H1 (cell line): Measurements from ENCODE around the gene TMTC2. TPM values are rescaled to one million over a fixed set of nuclear protein-coding genes. Genes with fewer than 3 reads are reported as not detected.

Experiments used
- CTCF ChIA-PET: fragments of 300-600 bp; sonication (Branson Sonifier 250); formaldehyde crosslinking; loops from one replicate; lab custom pipeline; 2021; ENCODE audit not compliant: partially characterized antibody; lab: Charles Lee
- POLR2A ChIA-PET: fragments of 300-600 bp; sonication (Branson Sonifier 250); formaldehyde crosslinking; loops from one replicate; lab custom pipeline; 2021; ENCODE audit warnings: inconsistent platforms; ENCODE audit not compliant: partially characterized antibody; lab: Charles Lee
- DNase-seq, 2 experiments: peaks; one replicate each; pipeline versions ENCODE4 v3.0.0 to v3.0.0-alpha.2; 2010 to 2022; ENCODE audit warnings: low spot score in 2 of 2, low read depth in 1 of 2, mixed read lengths in 1 of 2
- FAIRE-seq: peaks from 2 replicates; lab custom pipeline; 2011; peaks lifted over from hg19 to GRCh38; lab: Jason Lieb, UNC
- H2AFZ ChIP-seq: 2 replicates; pipeline ENCODE4 v1.8.1; 2012; ENCODE audit warnings: low read length, inconsistent platforms
- H2AK5ac ChIP-seq: 2 replicates; pipeline ENCODE4 v1.6.1; 2013; ENCODE audit warnings: low read depth, low read length
- H2BK120ac ChIP-seq: replicated peaks from 2 replicates; pipeline ENCODE3; 2013; ENCODE audit warnings: low read depth, low read length, inconsistent platforms
- H2BK12ac ChIP-seq: 2 replicates; pipeline ENCODE4 v1.6.1; 2013; ENCODE audit warnings: low read depth, low read length
- H2BK15ac ChIP-seq: 2 replicates; pipeline ENCODE4 v1.6.1; 2013; ENCODE audit warnings: low read length
- H2BK20ac ChIP-seq: 2 replicates; pipeline ENCODE4 v1.6.1; 2013; ENCODE audit warnings: low read length
- H2BK5ac ChIP-seq: 2 replicates; pipeline ENCODE4 v1.6.1; 2013; ENCODE audit warnings: low read depth, low read length
- H3K14ac ChIP-seq: 2 replicates; pipeline ENCODE4 v1.6.1; 2013; ENCODE audit warnings: inconsistent platforms; ENCODE audit not compliant: insufficient read length
- H3K18ac ChIP-seq: 2 replicates; pipeline ENCODE4 v1.6.1; 2013; ENCODE audit warnings: low read length; ENCODE audit errors: extremely low read depth
- H3K23ac ChIP-seq: 2 replicates; pipeline ENCODE4 v1.6.1; 2013; ENCODE audit warnings: inconsistent platforms; ENCODE audit not compliant: insufficient read length
- H3K23me2 ChIP-seq: 2 replicates; pipeline ENCODE4 v1.6.1; 2013; ENCODE audit warnings: low read depth, low read length
- H3K27ac ChIP-seq: 2 replicates; pipeline ENCODE4 v1.6.1; 2011; ENCODE audit warnings: low read depth, low read length, inconsistent platforms
- H3K27me3 ChIP-seq, 4 experiments: replicated peaks in 1 of 4; 1 replicate in 1 of 4; 2 replicates in 3 of 4; pipeline versions ENCODE4 v1.6.1 to v1.8.1; 2011 to 2013; ENCODE audit warnings: low read length in 3 of 4, mild to moderate bottlenecking in 3 of 4, inconsistent platforms in 2 of 4, mixed read lengths in 2 of 4, moderate library complexity in 1 of 4; ENCODE audit not compliant: control insufficient read depth in 3 of 4, insufficient read depth in 3 of 4; ENCODE audit errors: extremely low read depth in 1 of 4
- H3K36me3 ChIP-seq, 4 experiments: 2 replicates each; pipeline versions ENCODE4 v1.6.1 to v1.8.1; 2011 to 2013; ENCODE audit warnings: mild to moderate bottlenecking in 4 of 4, low read length in 3 of 4, moderate library complexity in 2 of 4, control low read depth in 1 of 4, inconsistent platforms in 1 of 4; ENCODE audit not compliant: insufficient read depth in 4 of 4, control insufficient read depth in 2 of 4
- H3K4ac ChIP-seq: replicated peaks from 2 replicates; pipeline ENCODE3; 2013; ENCODE audit warnings: low read length, low read depth, mixed read lengths, inconsistent platforms; ENCODE audit not compliant: insufficient read length
- H3K4me1 ChIP-seq, 4 experiments: replicated peaks in 1 of 4; 1 replicate in 1 of 4; 2 replicates in 3 of 4; pipeline versions ENCODE4 v1.6.1 to v1.8.1; 2011 to 2013; ENCODE audit warnings: low read length in 3 of 4, inconsistent platforms in 2 of 4, mixed read lengths in 1 of 4; ENCODE audit not compliant: insufficient read depth in 4 of 4, control insufficient read depth in 3 of 4
- H3K4me2 ChIP-seq, 2 experiments: 2 replicates each; pipeline versions ENCODE4 v1.6.1 to v1.8.1; 2011 to 2013; ENCODE audit warnings: low read depth in 2 of 2, low read length in 2 of 2, control low read depth in 1 of 2, inconsistent platforms in 1 of 2, mild to moderate bottlenecking in 1 of 2; ENCODE audit not compliant: insufficient read depth in 1 of 2
- H3K4me3 ChIP-seq, 4 experiments: fragments of 200-600, 300-600 bp in 1 of 4; sonication (generic), shearing (Covaris generic), sonication (Bioruptor Twin) in 1 of 4; 2 replicates each; pipeline versions ENCODE4 v1.5.1 to v1.8.1; 2011 to 2016; ENCODE audit warnings: low read length in 4 of 4, low read depth in 3 of 4, control low read depth in 2 of 4, inconsistent platforms in 2 of 4, mild to moderate bottlenecking in 2 of 4, mixed read lengths in 1 of 4, moderate library complexity in 1 of 4; ENCODE audit not compliant: insufficient read depth in 2 of 4; ENCODE audit errors: extremely low read depth in 1 of 4
- H3K56ac ChIP-seq: replicated peaks from 2 replicates; pipeline ENCODE3; 2013; ENCODE audit warnings: low read depth, mild to moderate bottlenecking, mixed read lengths, low read length, inconsistent platforms; ENCODE audit not compliant: insufficient read length
- H3K79me1 ChIP-seq: 2 replicates; pipeline ENCODE4 v1.6.1; 2013; ENCODE audit warnings: low read depth, low read length, control low read depth
- H3K79me2 ChIP-seq, 2 experiments: 2 replicates each; pipeline versions ENCODE4 v1.6.1 to v1.8.1; 2012 to 2013; ENCODE audit warnings: low read length in 2 of 2, mild to moderate bottlenecking in 2 of 2, inconsistent platforms in 1 of 2; ENCODE audit not compliant: insufficient read depth in 2 of 2, control insufficient read depth in 1 of 2
- H3K9ac ChIP-seq, 4 experiments: replicated peaks in 1 of 4; 1 replicate in 1 of 4; 2 replicates in 3 of 4; pipeline versions ENCODE4 v1.6.1 to v1.8.1; 2011 to 2013; ENCODE audit warnings: low read depth in 3 of 4, low read length in 3 of 4, control low read depth in 2 of 4, mild to moderate bottlenecking in 2 of 4, moderate library complexity in 2 of 4, inconsistent platforms in 1 of 4; ENCODE audit errors: extremely low read depth in 1 of 4
- H3K9me3 ChIP-seq, 2 experiments: 2 replicates each; pipeline versions ENCODE4 v1.6.1 to v1.8.1; 2012 to 2013; ENCODE audit warnings: mild to moderate bottlenecking in 2 of 2, moderate library complexity in 2 of 2, control low read depth in 1 of 2, inconsistent platforms in 1 of 2, low read depth in 1 of 2, low read length in 1 of 2, mixed read lengths in 1 of 2; ENCODE audit not compliant: insufficient read depth in 2 of 2
- H4K20me1 ChIP-seq, 2 experiments: replicated peaks in 1 of 2; 2 replicates each; pipeline versions ENCODE3 to v1.8.1; 2011 to 2013; ENCODE audit warnings: inconsistent platforms in 2 of 2, low read length in 2 of 2, mild to moderate bottlenecking in 1 of 2; ENCODE audit not compliant: insufficient read depth in 2 of 2, control insufficient read depth in 1 of 2
- H4K5ac ChIP-seq: 2 replicates; pipeline ENCODE4 v1.6.1; 2013; ENCODE audit warnings: low read length, low read depth, mixed read lengths, inconsistent platforms; ENCODE audit not compliant: insufficient read length
- H4K8ac ChIP-seq: 2 replicates; pipeline ENCODE4 v1.8.0; 2013; ENCODE audit warnings: mild to moderate bottlenecking, moderate library complexity, low read length, inconsistent platforms; ENCODE audit not compliant: insufficient read depth; ENCODE audit errors: extremely low read depth
- H4K91ac ChIP-seq: replicated peaks from 2 replicates; pipeline ENCODE3; 2013; ENCODE audit warnings: low read length, mixed read lengths, inconsistent platforms; ENCODE audit not compliant: insufficient read length
- ATF3 ChIP-seq: IDR thresholded peaks from 2 replicates; pipeline ENCODE4 v1.6.1; 2011; ENCODE audit warnings: low read depth, mild to moderate bottlenecking, low read length; ENCODE audit not compliant: insufficient read depth
- BCL11A ChIP-seq, 2 experiments: IDR thresholded peaks; one replicate each; pipeline ENCODE4 v1.6.1; 2011; ENCODE audit warnings: low read depth in 2 of 2, low read length in 2 of 2, mild to moderate bottlenecking in 2 of 2
- CHD2 ChIP-seq: IDR thresholded peaks from 2 replicates; pipeline ENCODE4 v1.6.1; 2012; ENCODE audit warnings: low read length, improper control_type of control experiment
- GTF2F1 ChIP-seq: IDR thresholded peaks from 2 replicates; pipeline ENCODE4 v1.6.1; 2012; ENCODE audit warnings: low read depth, low read length, improper control_type of control experiment, borderline replicate concordance
- PHF8 ChIP-seq: fragments of 200-600 bp; sonication (generic); conservative IDR thresholded peaks from 2 replicates; pipeline ENCODE4 v1.7.1; 2012; ENCODE audit warnings: low read depth, mild to moderate bottlenecking, inconsistent platforms, low read length, moderate library complexity
- POLR2A ChIP-seq, 2 experiments: IDR thresholded peaks; 1 replicate in 1 of 2; 2 replicates in 1 of 2; pipeline ENCODE4 v1.6.1; 2011; ENCODE audit warnings: low read depth in 2 of 2, low read length in 2 of 2, mild to moderate bottlenecking in 2 of 2; ENCODE audit errors: control extremely low read depth in 1 of 2
- POLR2AphosphoS5 ChIP-seq: IDR thresholded peaks from 2 replicates; pipeline ENCODE4 v1.6.1; 2011; ENCODE audit warnings: low read depth, low read length
- RAD21 ChIP-seq, 2 experiments: IDR thresholded peaks in 1 of 2; conservative IDR thresholded peaks in 1 of 2; 2 replicates each; pipeline ENCODE4 v1.6.1; 2011; ENCODE audit warnings: low read depth in 2 of 2, low read length in 2 of 2, improper control_type of control experiment in 1 of 2, inconsistent platforms in 1 of 2, mild to moderate bottlenecking in 1 of 2, moderate library complexity in 1 of 2
- SIN3A ChIP-seq, 2 experiments: IDR thresholded peaks in 1 of 2; conservative IDR thresholded peaks in 1 of 2; 2 replicates each; pipeline ENCODE4 v1.6.1; 2011 to 2012; ENCODE audit warnings: low read length in 2 of 2, improper control_type of control experiment in 1 of 2, low read depth in 1 of 2, mild to moderate bottlenecking in 1 of 2
- SP4 ChIP-seq: IDR thresholded peaks from 2 replicates; pipeline ENCODE4 v1.6.1; 2012; ENCODE audit warnings: low read length, inconsistent platforms
- SRF ChIP-seq: IDR thresholded peaks from 2 replicates; pipeline ENCODE4 v1.6.1; 2011; ENCODE audit warnings: mild to moderate bottlenecking, low read depth, low read length, moderate library complexity
- TAF1 ChIP-seq: IDR thresholded peaks from 2 replicates; pipeline ENCODE4 v1.6.1; 2011; ENCODE audit warnings: mild to moderate bottlenecking, low read depth, low read length
- TEAD4 ChIP-seq: IDR thresholded peaks from 2 replicates; pipeline ENCODE4 v1.6.1; 2012; ENCODE audit warnings: low read depth, low read length, inconsistent platforms, mixed read lengths
- WGBS, 2 experiments: shearing (Covaris generic) in 1 of 2; methylation state at CpG; one replicate each; pipeline versions ENCODE4 v1.1.6 to v1.1.7; 2013 to 2015; ENCODE audit warnings: low lambda C conversion rate in 2 of 2, mixed read lengths in 2 of 2, inconsistent platforms in 1 of 2, low coverage in 1 of 2, missing lambda C conversion rate in 1 of 2; ENCODE audit not compliant: insufficient replicate concordance in 2 of 2, insufficient coverage in 1 of 2, insufficient read length in 1 of 2; ENCODE audit errors: extremely low coverage in 1 of 2, missing lambda C conversion rate in 1 of 2; 5-methylcytosine and 5-hydroxymethylcytosine counted together
- polyA plus RNA-seq, 7 experiments: library from polyadenylated mRNA; depleted of rRNA in 3 of 7; stranded (reverse) in 5 of 7; unstranded in 2 of 7; fragments of >200 nt in 5 of 7; fragments of 200-250 nt in 2 of 7; gene quantifications; 1 replicate in 5 of 7; 2 replicates in 1 of 7; 4 replicates in 1 of 7; pipeline versions ENCODE4 v1.2.1 to v1.2.3, GENCODE V29; 2011 to 2013; ENCODE audit warnings: missing spikeins in 2 of 7, mixed read lengths in 2 of 7
- total RNA-seq: library from RNA; stranded (reverse); fragmentation: NEBNext Ultra II Directional; extraction: Animal tissue kit (Norgen Biotek cat#: 25700); gene quantifications from 2 replicates; pipeline ENCODE4 v1.2.1, GENCODE V29; 2021

The TMTC2 gene
- total and polyA plus RNA-seq, 2 of the 8 experiments (the other 6 are each of a cell fraction or from before 2014, with no cell fraction given), result 2.3 to 3.9 TPM

DNA sequence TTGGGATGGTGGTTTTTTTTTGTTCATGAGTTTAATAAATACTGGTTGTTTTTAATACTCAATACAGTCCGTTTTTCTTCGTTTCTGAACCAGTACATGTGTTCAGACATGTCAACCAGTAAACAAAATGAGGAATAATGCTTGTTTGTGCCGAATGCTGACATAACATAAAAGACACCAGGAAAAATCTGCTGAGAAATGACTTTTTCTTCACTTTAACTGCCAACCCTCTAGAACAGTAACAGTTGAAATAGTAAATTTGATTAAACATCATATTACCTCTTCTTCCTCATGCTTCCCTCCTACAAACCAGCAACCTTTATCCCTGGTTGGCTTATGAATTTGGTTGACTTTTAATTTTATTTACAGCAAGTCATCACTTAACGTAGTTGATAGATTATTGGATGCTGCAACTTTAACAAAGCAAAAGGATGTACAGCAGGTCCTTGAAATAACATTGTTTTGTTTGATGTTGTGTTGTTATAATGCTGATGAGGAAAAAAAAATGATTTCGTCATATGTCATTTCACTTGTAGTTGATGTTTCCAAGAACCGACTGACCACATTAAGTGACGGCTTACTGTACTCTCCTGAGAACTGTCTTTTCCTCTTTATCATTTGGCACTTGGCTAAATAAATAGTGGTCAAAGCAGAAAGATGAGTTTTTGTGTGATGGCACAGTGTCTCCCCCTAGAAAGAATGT, 340.5 kb downstream of the TMTC2 start:
- Histone ChIP-seq H3K4me3 (no peak overlapping the region), H3K23ac (no peak overlapping the region), H4K20me1 (no peaks in the 10 kb centered on the region), H3K27me3 (no peaks in the 10 kb centered on the region), H3K9ac (no peak overlapping the region), H3K79me1 (no peaks in the 10 kb centered on the region), H2BK20ac (no peak overlapping the region), H3K4me1 (no peaks in the 10 kb centered on the region), H3K9me3 (no peaks in the 10 kb centered on the region), H4K8ac (no peak overlapping the region), H3K14ac (no peak overlapping the region), H3K23me2 (no peaks in the 10 kb centered on the region), H3K36me3 (no peaks in the 10 kb centered on the region), H3K4ac (no peak overlapping the region), H2AK5ac (no peak overlapping the region), H2BK12ac (no peak overlapping the region), H2AFZ (no peak overlapping the region), H2BK120ac (no peak overlapping the region), H2BK5ac (no peak overlapping the region), H3K56ac (no peak overlapping the region)
- no peak for DNase-seq
- ChIA-PET CTCF (interaction anchor here (0.7 to 0.8 kb wide), 3 partner anchors 65 to 354 kb away, joined by 3 to 4 read pairs (median 3); no protein-coding TSS in a partner anchor), POLR2A (interaction anchor here (0.7 kb wide), 1 partner anchor 672 kb away, joined by 3 read pairs; no protein-coding TSS in a partner anchor)
- TF ChIP-seq POLR2A (IDR thresholded peaks at IDR 0.05; ENCODE audit: control extremely low read depth in 1 of 2, low read depth in 2 of 2, low read length in 2 of 2) (no peak), POLR2AphosphoS5 (no peak), TAF1 (no peak), BCL11A (IDR thresholded peaks at IDR 0.05; ENCODE audit: low read depth in 2 of 2, low read length in 2 of 2) (no peak), SP4 (no peak), RAD21 (IDR thresholded peaks at IDR 0.05 in 1 of 2, conservative IDR thresholded peaks at IDR 0.05 in 1 of 2; ENCODE audit: low read depth in 2 of 2, low read length in 2 of 2) (no peak), GTF2F1 (no peak), CHD2 (no peak), SIN3A (conservative IDR thresholded peaks at IDR 0.05 in 1 of 2, IDR thresholded peaks at IDR 0.05 in 1 of 2; ENCODE audit: low read depth in 1 of 2, low read length in 2 of 2) (no peak), ATF3 (no peak), TEAD4 (no peak), PHF8 (no peak), SRF (no peak)
- TF ChIP-seq, all 59 proteins: peak for 0
- Histone ChIP-seq H3K27ac (no peak overlapping the region), H3K4me2 (no peak overlapping the region), H4K91ac (no peak overlapping the region), H4K5ac (no peak overlapping the region), H2BK15ac (no peak overlapping the region), H3K79me2 (no peaks in the 10 kb centered on the region), H3K18ac (no peak overlapping the region)
- no peak for FAIRE-seq
- WGBS, 2 experiments, result 79% methylated on average over 7 of the region's 7 CpGs; no CpG with 5 or more reads in 1 of the 2 experiments
